Thyroid gland (tissue), 4 donors: ENCODE data around the gene YIF1B.

Experiments
- CTCF ChIP-seq, 6 experiments: fragments of 200-600 bp in 3 of 6; fragments of 450-650 bp in 3 of 6; sonication (generic) in 3 of 6; IDR thresholded peaks; one replicate each; pipeline ENCODE4 v1.5.1; 2016 to 2019; ENCODE audit warnings: antibody characterized with exemption in 6 of 6, mild to moderate bottlenecking in 2 of 6, inconsistent platforms in 1 of 6, moderate library complexity in 1 of 6
- POLR2A ChIP-seq, 2 donors: fragments of 450-650 bp; IDR thresholded peaks; one replicate each; pipeline ENCODE4 v1.6.1; 2017; ENCODE audit warnings: antibody characterized with exemption in 2 of 2, mild to moderate bottlenecking in 2 of 2, moderate library complexity in 1 of 2

- TF ChIP-seq CTCF (IDR thresholded peaks at IDR 0.05) (no peak), POLR2A (IDR thresholded peaks at IDR 0.05) (no peak)
Measured at GRCh38 chr19:38273499-38273898, 42.2 kb downstream of the YIF1B start.
